GM21515 (cell line): ENCODE data around the gene CCND3.
"Not testable (repeated sequence)": the region's sequence is repeated elsewhere in the genome, so short reads cannot be mapped to it uniquely, and the experiment has no call there.

ENCODE experiments used
- ATAC-seq: cut with Tn5 transposase; IDR thresholded peaks from one replicate; pipeline ENCODE4 v1.9.1; 2021; ENCODE audit not compliant: unreplicated experiment

The CCND3 gene

DNA sequence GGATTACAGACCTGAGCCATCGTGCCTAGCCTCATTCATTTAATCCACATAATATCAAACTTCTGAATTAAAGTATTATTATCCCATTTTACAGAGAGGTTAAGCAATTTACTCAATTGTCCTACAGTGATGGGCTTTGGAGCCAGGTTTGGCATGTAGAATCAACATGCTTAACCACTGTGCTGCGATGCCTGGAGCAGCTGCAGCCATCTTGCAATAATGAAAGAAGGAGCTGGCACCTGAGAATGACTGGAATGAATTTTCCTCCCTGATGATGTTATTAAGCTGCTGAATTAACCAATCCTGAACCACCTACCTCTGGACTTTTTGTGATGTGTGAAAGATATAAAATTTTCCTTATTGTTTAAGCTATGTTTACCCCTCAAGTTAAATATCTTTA is 13.1 kb upstream of the CCND3 start:
- no peak for ATAC-seq

DNA sequence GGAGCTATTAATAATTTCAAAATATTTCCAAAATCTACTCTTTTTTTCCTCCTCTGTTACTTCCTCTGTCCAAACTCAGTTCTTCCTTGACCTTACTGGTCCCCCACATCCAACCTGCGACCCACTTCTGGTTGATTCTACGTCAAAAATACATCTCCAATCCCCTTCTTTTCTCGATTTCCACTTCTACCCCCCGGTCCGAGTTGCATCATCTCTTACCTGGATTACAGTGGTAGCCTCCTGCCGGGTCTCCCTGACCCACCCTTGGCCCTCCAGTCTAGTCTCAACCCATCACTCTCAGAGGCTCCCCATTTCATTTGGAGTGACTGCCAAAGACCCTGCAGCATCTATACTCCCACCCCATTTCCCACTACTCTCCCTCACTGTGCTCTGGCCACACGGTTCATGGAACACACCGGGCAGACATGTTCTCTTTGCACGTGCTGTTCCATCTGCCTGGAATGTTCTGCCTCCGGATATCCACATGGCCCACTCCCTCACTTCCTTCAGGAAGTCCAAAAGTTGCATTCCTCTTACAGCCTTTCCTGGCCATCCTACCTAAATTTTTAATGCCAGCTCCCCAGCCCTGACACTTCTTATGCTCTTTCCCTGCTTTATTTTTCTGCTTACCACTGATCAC is 6.1 kb upstream of the CCND3 start:
- no peak for ATAC-seq

DNA sequence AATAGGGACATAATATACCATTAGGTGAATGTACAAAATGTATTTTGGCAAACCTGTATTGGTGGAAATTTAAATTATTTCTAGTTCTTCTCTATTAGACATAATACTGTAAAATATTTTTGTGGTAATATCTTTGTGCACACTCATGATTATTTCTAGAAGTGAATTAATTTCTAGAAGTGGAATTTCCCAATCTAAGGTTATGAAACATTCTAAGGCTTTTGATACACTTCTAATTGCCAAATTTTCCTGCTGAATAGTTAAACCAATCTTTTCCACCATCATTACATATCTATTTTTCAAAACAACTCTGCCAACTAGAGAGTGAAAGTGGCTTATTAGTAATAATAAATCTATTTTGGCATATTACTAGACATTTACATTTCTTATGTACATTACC is 1.8 kb upstream of the CCND3 start:
- ATAC-seq, result no peak

DNA sequence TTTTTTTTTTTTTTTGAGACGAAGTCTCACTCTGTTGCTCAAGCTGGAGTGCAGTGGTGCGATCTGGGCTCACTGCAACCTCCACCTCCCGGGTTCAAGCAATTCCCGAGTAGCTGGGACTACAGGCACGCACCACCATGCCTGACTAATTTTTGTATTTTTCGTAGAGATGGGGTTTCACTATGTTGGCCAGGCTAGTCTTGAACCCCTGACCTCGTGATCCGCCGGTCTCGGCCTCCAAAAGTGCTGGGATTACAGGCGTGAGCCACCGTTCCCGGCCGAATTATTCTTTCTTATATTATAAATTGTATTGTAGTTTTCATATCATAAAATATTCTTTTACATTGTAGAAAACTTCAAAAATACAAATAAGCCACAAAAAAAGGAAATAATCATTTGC is 1.3 kb upstream of the CCND3 start:
- not testable (repeated sequence) for ATAC-seq

DNA sequence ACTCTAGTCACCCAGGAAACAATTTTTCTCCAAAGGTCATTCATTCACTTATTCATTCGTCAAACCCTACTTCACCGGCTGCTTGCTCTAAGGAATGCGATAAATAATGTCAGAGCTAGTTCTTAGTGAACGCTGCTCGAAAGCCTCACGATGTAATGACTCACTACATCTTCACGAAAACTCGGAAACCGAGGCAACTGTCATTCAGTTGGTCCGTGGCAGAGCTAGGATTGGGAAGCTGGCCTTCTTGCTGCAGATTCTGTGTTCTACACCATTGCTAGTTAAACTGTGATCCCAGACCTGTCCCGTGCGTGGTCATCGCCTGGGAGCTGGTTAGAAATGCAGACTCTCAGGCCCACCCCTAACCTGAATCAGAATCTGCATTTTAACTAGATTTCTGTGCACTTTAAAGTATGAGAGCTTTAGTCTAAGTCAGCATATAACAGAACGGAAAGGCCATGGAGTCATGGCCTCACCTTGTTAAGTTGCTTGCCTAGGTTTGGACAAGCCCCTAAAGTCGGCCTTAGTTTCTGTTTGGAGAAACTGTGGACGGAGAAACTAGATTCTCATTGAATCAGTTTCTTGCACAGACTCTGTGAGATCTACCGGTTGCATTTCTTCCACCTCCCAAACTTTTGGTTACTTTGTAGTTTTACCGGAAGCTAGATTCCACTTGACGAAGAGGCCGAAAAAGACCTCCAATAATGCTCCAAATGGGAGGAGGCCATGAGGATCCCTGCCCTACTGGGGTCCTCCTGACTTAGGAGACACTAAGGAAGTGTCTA is 651 bp upstream of the CCND3 start:
- no peak for ATAC-seq

DNA sequence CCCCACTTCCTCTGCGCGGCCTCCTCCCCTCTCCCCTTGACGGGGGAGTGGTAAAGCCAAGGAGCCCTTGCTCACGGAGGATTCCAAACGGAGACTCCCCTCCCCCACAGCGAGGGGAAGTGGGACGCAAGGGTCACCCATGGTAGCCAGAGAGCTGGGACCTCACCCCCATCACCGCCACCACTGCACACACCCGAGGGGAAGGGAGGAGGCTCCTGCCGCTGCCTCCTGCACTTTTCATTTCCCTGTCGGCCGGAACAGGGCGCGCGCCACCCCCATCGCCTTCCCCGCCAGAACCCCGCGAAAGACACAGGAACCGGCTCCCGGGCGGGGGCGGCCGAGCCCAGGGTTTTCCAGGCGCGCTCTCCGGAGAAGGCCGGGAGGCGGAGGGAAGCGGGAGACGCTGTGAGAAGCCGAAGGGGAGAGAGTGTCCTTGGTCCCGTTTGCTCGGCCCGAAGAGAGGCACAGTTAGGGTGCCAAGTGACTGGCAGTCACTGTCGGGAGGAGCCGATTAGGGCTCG is 789 bp downstream of the CCND3 start:
- peak; percentile 5 for ATAC-seq

DNA sequence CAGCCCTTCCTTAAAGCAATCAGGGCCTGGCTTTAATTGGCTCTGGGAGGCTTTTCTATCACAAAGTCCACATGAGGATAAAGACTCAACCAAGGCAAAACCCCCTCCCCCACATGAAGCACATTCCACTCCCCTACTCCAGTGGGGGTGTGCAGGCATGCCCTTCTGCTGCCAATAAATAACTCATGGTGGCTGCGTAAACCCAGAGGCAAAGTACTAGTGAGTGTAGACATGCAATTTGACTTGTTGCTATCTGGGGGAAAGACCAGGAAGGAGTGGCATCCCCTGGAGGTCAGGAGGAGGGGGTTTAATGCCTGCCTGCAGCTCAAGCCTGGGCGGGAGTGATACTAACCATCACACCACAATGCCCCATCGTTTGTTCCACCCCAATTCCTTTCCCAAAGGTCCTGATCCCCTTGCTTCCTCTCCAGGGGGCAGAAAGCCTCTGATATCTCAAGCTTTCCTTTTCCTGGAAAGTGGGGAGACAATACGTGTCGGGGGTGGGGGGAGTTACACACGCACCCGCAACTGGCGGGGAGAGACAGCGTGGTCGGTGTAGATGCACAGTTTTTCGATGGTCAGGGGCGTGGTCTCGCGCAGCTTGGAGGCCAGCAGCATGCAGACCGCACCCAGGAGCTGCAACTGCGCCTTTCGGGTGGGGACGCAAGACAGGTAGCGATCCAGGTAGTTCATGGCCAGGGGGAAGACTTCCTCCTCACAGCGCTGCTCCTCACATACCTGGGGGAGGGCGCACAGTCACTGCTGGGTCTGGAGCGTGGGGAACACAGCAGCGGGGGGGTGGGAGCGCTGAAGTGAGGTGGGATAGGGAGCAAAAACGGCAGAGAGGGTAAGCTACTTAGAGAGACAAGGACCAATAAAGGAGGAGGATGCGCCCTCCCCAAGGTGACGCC is 1.5 kb downstream of the CCND3 start:
- ATAC-seq, result no peak

DNA sequence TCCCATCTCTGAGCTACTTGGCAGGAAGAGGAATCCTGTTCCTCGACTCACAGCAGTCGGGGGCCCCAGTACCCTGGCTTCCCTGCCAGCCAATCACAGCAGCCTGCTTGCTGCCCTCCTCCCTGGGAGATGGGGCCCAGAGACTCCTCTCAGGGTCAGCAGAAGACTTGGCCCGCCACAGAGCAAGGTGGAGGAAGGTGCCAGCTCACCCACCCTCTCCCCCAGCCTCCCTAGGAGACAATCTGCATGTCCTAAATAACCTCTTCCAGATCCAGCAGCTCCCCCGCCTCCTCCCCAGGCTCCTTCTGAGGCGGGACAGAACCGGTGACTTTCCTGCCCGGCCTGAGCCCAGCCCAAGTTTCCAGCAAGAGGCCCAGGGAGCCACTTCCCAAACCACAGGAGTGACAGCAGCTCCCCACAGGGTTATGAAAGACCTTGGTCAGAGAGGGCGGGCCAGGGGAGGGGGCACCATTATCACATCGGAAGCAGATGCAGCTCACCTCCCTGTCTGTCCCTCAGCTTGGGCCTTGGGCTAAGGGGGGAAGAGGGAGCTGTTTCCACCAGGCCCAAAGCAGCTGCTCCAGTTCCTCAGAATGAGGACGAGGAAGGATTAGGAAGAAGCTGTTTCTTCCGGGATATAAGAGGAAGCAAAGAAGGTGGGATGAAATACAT is 2.3 kb downstream of the CCND3 start:
- no peak for ATAC-seq

DNA sequence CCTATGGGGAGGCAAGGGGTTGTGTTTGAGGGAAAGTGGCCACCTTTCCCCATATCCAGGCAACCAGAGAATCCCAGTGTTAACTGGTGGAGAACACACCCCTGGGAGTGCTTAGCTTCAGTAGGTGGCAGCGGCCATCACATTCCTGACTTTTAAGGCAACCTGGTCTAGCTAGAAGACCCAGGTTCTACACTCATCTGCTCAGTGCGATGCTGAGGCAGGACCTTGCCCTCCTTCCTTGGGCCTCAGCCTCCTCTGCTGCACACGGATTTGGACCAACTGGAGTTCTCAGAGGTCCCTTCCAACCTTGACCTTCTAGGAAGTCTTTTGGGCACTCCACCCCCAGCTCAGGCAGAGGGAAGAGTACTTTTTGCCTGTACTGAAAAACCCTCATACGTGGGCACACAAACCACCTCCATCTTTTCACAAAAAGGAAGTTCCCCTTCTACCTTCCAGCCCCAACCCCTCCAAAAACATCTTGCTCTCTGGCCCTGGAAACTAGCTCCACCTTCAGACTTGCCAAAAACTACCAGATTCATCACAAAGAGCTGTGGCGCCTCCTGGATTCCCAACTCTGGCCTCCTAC is 2.9 kb downstream of the CCND3 start:
- ATAC-seq, result no peak

DNA sequence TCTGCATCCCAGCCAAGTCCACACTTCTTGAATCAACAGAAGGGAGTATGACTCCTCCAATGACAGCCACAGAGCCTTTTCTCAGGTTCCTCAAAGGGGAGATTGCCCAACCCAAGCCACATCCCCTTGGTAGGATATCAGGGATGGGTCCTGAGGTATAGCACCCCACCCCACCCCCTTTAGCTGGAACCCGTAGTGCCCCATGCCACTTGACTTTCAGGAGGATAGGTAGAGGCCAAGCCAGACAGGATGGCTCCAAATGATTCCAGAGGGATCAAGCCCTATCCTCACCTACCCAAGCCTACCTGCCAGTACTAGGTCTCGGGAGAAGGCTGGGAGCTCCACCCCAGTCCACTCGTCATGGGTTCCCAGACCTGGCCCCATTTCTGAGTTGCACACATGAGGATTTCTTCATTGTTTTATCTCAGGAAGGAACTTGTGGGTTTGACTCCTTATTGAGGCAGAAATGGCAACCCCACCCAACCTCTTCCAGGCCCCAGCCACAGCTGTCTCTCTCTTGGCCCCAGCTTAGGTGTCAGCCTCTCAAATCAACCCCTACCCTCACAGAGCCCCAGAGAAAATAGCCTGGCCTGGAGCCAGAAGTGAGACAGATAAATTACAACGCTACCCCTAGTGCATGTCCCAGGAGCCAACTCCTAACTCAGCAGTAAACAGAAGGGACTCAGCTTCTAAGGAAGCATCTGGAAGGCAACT is 3.6 kb downstream of the CCND3 start:
- ATAC-seq, result no peak

DNA sequence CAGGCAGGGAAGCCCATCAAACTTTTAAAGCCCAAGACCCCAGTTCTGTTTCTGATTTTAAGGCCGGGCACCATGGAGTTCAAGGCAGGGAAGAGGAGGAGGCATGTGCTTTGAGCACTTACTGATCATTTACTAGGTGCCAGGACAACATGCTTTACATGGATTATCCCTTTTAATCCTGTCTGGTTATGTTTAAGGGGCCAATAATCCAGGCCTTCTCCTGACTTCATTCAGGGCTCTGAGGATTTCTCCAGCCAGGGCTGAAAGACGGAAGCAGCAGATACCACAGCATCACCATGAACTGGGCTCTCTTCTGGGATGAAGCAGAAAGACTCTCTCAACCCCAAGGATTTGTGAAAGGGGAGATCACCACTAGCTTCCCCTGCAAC is 4.1 kb downstream of the CCND3 start:
- no peak for ATAC-seq

DNA sequence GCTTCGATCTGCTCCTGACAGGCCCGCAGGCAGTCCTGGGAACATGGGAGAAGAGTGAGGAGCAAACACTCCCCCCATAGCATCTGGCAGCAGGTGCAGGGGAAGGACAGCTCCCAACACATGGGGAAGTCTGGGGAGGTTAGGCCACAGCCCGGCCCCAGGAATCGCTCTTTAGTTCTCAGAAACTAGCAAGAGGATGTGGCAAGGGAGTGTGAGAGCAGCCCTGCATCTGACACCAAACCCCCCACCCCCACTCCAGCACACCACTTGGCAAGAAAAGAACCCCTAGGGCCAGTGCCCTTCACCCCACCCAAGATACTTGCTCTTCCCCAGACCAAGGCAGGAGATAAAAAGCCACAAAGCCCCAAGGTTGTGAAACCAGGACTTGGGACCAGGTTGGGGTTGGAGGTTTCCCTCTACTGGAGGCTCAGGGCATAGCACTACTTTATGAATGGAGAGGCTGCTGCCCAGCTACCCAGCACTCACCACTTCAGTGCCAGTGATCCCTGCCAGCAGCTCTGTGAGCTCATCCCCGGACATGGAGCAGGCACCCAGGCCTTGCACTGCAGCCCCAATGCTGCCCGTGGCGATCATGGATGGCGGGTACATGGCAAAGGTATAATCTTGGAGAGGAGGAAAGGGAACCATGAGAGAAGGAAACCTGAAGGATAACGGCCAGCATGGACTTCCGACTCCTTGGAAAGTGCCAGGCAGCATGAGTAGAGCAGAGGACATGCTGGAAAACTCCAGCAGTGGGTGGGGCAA is 5.4 kb downstream of the CCND3 start:
- ATAC-seq, result no peak

DNA sequence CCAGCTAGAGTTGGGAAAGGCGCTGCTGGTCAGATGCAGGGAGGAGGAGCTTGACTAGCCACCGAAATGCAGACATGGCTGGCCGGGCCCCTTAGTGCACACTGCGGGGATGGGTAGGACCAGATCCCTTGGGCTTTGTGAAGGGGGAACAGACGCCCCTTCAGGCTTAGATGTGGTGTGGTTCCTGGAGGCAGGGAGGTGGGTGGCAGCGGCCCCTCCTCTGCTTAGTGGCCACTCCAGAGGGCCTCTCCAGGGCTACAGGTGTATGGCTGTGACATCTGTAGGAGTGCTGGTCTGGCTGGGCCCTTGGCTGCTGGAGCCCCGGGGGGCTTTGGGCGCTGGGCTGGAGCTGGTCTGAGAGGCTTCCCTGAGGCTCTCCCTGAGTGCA is 5.9 kb downstream of the CCND3 start:
- ATAC-seq, result no peak

DNA sequence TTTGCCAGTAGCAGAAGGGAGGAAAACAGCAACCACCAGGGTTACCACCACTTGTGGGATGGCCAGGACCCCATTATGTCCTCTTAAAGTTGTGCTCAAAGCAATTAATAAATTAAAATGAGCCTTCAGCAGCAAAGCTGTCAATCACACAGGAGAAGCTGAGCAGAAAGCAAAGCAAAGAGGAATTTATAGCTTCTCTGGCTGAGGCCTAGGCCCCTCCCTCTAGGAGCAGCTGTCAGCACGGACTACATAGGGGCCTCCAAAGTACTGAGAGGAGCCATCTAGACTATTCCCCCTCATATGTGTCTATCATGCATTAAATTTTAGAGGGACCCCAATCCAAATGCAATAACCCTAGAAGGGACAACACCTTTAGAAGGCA is 6.4 kb downstream of the CCND3 start:
- no peak for ATAC-seq

DNA sequence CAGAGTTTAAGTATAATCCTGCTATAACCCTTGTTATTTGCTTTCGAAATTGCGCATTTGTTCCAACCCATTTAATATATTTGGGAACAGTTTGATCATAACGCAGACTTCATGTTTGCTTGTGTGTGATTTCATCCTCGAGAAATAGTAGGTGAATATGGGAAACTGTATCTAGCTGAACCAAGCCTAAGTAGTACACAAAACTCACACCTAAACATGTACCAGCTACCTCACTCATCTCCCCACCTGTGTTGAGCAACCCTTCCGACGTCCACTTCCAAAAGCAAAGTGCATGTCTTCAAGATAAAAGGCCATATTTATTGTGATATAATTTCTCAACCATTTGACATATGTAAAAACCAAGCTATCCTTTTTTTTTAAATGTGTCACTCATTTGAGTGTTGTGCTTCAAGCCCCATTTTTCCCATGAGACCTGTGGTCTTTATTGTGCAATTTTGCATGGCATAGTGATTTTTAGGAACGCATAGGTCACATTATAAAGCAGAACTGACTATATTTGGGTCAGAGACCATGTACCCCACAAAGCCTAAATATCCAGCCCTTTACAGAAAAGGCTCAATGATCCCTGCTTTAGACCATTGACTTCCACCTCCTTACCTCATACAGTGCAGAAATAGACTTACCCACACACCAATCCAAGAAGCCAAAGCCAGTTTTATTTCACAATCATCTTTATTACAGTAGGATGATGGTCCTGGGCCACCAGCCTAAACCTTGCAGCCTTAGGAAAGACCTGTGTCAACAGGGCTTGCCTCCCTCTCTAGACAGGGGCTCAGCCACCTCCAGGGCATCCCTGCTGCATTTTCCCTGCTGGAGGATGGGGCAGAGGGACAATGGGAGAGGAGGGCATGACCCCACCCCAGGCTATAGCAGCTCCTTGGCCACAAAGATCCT is 7.1 kb downstream of the CCND3 start:
- no peak for ATAC-seq

DNA sequence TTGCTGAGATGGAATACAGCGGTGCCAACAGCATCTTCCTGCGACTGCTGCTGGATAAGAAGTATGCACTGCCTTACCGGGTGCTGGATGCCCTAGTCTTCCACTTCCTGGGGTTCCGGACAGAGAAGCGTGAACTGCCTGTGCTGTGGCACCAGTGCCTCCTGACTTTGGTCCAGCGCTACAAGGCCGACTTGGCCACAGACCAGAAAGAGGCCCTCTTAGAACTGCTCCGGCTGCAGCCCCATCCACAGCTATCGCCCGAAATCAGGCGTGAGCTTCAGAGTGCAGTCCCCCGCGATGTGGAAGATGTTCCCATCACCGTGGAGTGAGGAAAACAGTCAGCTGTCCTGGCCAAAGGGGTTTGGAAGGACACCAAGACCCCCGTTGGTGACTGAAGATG is 9.2 kb downstream of the CCND3 start:
- ATAC-seq, result no peak

DNA sequence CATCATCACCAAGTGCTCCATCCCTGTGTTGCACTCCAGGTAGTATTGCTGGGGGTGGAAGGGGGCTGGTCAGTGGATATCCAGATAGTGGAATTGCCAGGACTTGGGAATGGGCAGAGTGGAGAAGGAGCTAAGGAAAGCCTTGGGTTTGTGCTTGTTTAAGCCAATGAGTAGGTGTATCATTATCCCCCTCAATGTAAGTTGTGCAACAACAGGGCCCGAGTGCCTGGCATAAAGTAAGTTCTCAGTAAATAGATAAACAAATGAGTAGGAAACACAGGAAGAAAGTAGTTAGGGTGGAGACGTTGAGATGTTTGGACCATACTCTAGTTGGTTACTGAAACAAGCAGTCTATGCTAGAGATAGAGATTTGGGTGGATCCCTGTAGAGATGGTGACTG is 9.8 kb downstream of the CCND3 start:
- ATAC-seq, result no peak

DNA sequence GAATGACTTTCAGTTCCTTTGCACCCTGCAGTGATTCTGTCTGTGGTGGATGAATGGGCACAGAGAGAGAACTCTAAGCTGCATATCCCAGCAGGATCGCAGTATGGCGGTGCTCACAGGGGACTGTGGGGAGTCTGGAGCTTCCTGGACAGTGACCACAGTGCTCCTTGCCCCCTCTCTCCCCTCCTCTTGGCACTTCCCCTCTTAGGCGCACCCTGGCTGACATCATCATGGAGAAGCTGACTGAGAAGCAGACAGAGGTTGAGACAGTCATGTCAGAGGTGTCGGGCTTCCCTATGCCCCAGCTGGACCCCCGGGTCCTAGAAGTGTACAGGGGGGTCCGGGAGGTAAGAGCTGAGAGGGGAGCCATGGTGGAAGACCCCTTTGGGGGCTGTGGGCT is 11.7 kb downstream of the CCND3 start:
- no peak for ATAC-seq
